GM23338 (cell line): ENCODE data around the gene HOXA9. TPM values are rescaled to one million over a fixed set of nuclear protein-coding genes. Genes with fewer than 3 reads are reported as not detected.
A peak's percentile ranks its signal among the peaks of the same experiment; 100 is the strongest.

Source experiments
- ATAC-seq: fragments of 200-7000 bp; cut with Tn5 transposase; 3 replicates; pipeline ENCODE4 v1.9.1; 2020
- DNase-seq: peaks from one replicate; pipeline ENCODE4 v3.0.0-alpha.2; 2015; ENCODE audit warnings: low spot score
- H2AFZ ChIP-seq: fragments of 200-600 bp; sonication (generic); 2 replicates; pipeline ENCODE4 v1.8.0; 2016; ENCODE audit warnings: antibody characterized with exemption, mild to moderate bottlenecking, moderate library complexity
- H3F3A ChIP-seq: fragments of 200-600 bp; sonication (generic); replicated peaks from 2 replicates; pipeline ENCODE4 v1.8.0; 2017; ENCODE audit warnings: antibody characterized with exemption, mixed run types, low read depth
- H3K27ac ChIP-seq: fragments of 200-600 bp; sonication (generic); 2 replicates; pipeline ENCODE4 v1.6.1; 2016; ENCODE audit warnings: low read depth
- H3K27me3 ChIP-seq: fragments of 200-600 bp; sonication (generic); 2 replicates; pipeline ENCODE4 v1.8.0; 2016; ENCODE audit warnings: mild to moderate bottlenecking, mixed run types, moderate library complexity; ENCODE audit not compliant: insufficient read depth
- H3K36me3 ChIP-seq: fragments of 200-600 bp; sonication (generic); 2 replicates; pipeline ENCODE4 v1.8.0; 2016; ENCODE audit warnings: mild to moderate bottlenecking; ENCODE audit not compliant: insufficient read depth
- H3K4me1 ChIP-seq: fragments of 200-600 bp; sonication (generic); 2 replicates; pipeline ENCODE4 v1.8.0; 2016; ENCODE audit warnings: mild to moderate bottlenecking, moderate library complexity; ENCODE audit not compliant: insufficient read depth
- H3K4me2 ChIP-seq: fragments of 200-600 bp; sonication (generic); 2 replicates; pipeline ENCODE4 v1.7.1; 2017; ENCODE audit warnings: mixed run types
- H3K4me3 ChIP-seq: fragments of 200-600 bp; sonication (generic); 2 replicates; pipeline ENCODE4 v1.6.1; 2016; ENCODE audit warnings: mixed run types
- H3K79me2 ChIP-seq: fragments of 200-600 bp; sonication (generic); replicated peaks from 2 replicates; pipeline ENCODE4 v1.8.0; 2017; ENCODE audit warnings: mild to moderate bottlenecking; ENCODE audit not compliant: insufficient read depth
- H3K9me2 ChIP-seq: fragments of 200-600 bp; sonication (generic); 2 replicates; pipeline ENCODE4 v1.8.0; 2017; ENCODE audit not compliant: insufficient read depth
- H4K20me1 ChIP-seq: fragments of 200-600 bp; sonication (generic); replicated peaks from 2 replicates; pipeline ENCODE4 v1.8.0; 2017; ENCODE audit warnings: mild to moderate bottlenecking; ENCODE audit not compliant: insufficient read depth
- H3K27ac Mint-ChIP-seq: 2 replicates; pipeline ENCODE4 v1.8.0; 2020; ENCODE audit warnings: inconsistent platforms, mild to moderate bottlenecking, moderate library complexity, mixed read lengths
- H3K27me3 Mint-ChIP-seq: 3 replicates; pipeline ENCODE4 v1.8.0; 2022; ENCODE audit warnings: low read depth, mild to moderate bottlenecking, moderate library complexity, mixed read lengths, inconsistent platforms; ENCODE audit not compliant: insufficient read depth, poor library complexity
- H3K36me3 Mint-ChIP-seq: 3 replicates; pipeline ENCODE4 v1.8.0; 2021; ENCODE audit warnings: low read depth, mild to moderate bottlenecking, inconsistent platforms, moderate library complexity, mixed read lengths
- H3K4me1 Mint-ChIP-seq: 3 replicates; pipeline ENCODE4 v1.8.0; 2020; ENCODE audit warnings: mild to moderate bottlenecking, inconsistent platforms, mixed read lengths
- H3K4me3 Mint-ChIP-seq: 3 replicates; pipeline ENCODE4 v1.8.0; 2021; ENCODE audit warnings: moderate library complexity, mild to moderate bottlenecking, inconsistent platforms, mixed read lengths
- H3K9me3 Mint-ChIP-seq: 3 replicates; pipeline ENCODE4 v1.8.0; 2020; ENCODE audit warnings: moderate library complexity, mild to moderate bottlenecking, inconsistent platforms, mixed read lengths
- CTCF ChIP-seq, 2 experiments: fragments of 200-600 bp in 1 of 2; sonication (generic) in 1 of 2; conservative IDR thresholded peaks; 2 replicates each; pipeline versions ENCODE4 v1.5.1 to v1.6.1; 2016 to 2017; ENCODE audit warnings: antibody characterized with exemption in 2 of 2, low read depth in 2 of 2, mild to moderate bottlenecking in 2 of 2, moderate library complexity in 1 of 2
- EZH2 ChIP-seq: fragments of 200-600 bp; sonication (generic); IDR thresholded peaks from one replicate; pipeline ENCODE4 v1.8.0; 2017; ENCODE audit warnings: antibody characterized with exemption, mild to moderate bottlenecking, low read depth; ENCODE audit not compliant: unreplicated experiment
- EZH2phosphoT487 ChIP-seq: fragments of 200-600 bp; sonication (generic); IDR thresholded peaks from one replicate; pipeline ENCODE4 v1.8.1; 2018; ENCODE audit warnings: antibody characterized with exemption; ENCODE audit not compliant: unreplicated experiment
- POLR2AphosphoS5 ChIP-seq: IDR thresholded peaks from 2 replicates; pipeline ENCODE4 v1.6.1; 2016; ENCODE audit warnings: antibody characterized with exemption, low read depth
- REST ChIP-seq: IDR thresholded peaks from one replicate; pipeline ENCODE4 v1.6.1; 2018; ENCODE audit warnings: antibody characterized with exemption; ENCODE audit not compliant: unreplicated experiment
- polyA plus RNA-seq: library from polyadenylated mRNA; unstranded; fragments of >200 nt; fragmentation: Nextera tagmentation; extraction: Ambion mirVana; gene quantifications from 2 replicates; pipeline ENCODE4 v1.2.1, GENCODE V29; 2016
- total RNA-seq: library from RNA; depleted of rRNA; stranded (reverse); fragments of >200 nt; shearing (Covaris generic); gene quantifications from 2 replicates; pipeline ENCODE4 v1.2.3, GENCODE V29; 2014

The HOXA9 gene
- total and polyA plus RNA-seq, 2 experiments from 2014 or later: not detected

- H3K36me3 Mint-ChIP-seq: no peaks in the 10 kb centered on the region
- H3K4me3 Mint-ChIP-seq: no peak overlapping the region
- H3K27ac Mint-ChIP-seq: no peak overlapping the region
- ATAC-seq (no peak), DNase-seq (no peak)
- H3K27me3 ChIP-seq: peaks cover 100% of the 10 kb centered on the region
- H4K20me1 ChIP-seq: peaks cover 61% of the 10 kb centered on the region
- peaks cover 34% of the 10 kb centered on the region for H3K4me1 ChIP-seq
- no peak for TF ChIP-seq POLR2AphosphoS5
- TF ChIP-seq EZH2phosphoT487: no peak
- peak; percentile 94 for TF ChIP-seq EZH2
- no peak for TF ChIP-seq REST
- H3K27ac ChIP-seq: no peak overlapping the region
- no peak overlapping the region for H3K4me3 ChIP-seq
- no peaks in the 10 kb centered on the region for H3K36me3 ChIP-seq
- no peaks in the 10 kb centered on the region for H3K79me2 ChIP-seq
- H3K27me3 Mint-ChIP-seq: peaks cover 95% of the 10 kb centered on the region
- H3K9me3 Mint-ChIP-seq: peaks cover 6% of the 10 kb centered on the region; the same call in 1 of the 3 replicates
- peaks cover 37% of the 10 kb centered on the region for H3F3A ChIP-seq
- peaks cover 20% of the 10 kb centered on the region for H3K4me1 Mint-ChIP-seq
- H2AFZ ChIP-seq: no peak overlapping the region
- no peaks in the 10 kb centered on the region for H3K9me2 ChIP-seq
- no peak overlapping the region for H3K4me2 ChIP-seq
Observed at GRCh38 chr7:27177795-27178320, 12.5 kb upstream of the HOXA9 start.

GRCh38 chr7:27176962-27177794 is 11.8 kb upstream of the HOXA9 start:
- H3K4me3 Mint-ChIP-seq: no peak overlapping the region
- DNase-seq (no peak), ATAC-seq (no peak)
- H3K36me3 Mint-ChIP-seq: no peaks in the 10 kb centered on the region; the same call in 2 of the 3 replicates
- no peak overlapping the region for H2AFZ ChIP-seq
- no peak overlapping the region for H3K27ac ChIP-seq
- H4K20me1 ChIP-seq: peaks cover 54% of the 10 kb centered on the region
- peaks cover 2% of the 10 kb centered on the region; the same call in 1 of the 3 replicates for H3K9me3 Mint-ChIP-seq
- no peaks in the 10 kb centered on the region for H3K36me3 ChIP-seq
- H3K4me1 ChIP-seq: peaks cover 33% of the 10 kb centered on the region
- H3K4me1 Mint-ChIP-seq: peaks cover 20% of the 10 kb centered on the region
- no peak overlapping the region for H3K27ac Mint-ChIP-seq
- peaks cover 37% of the 10 kb centered on the region for H3F3A ChIP-seq
- H3K27me3 Mint-ChIP-seq: peaks cover 95% of the 10 kb centered on the region
- H3K27me3 ChIP-seq: peaks cover 100% of the 10 kb centered on the region
- H3K4me3 ChIP-seq: no peak overlapping the region
- no peaks in the 10 kb centered on the region for H3K79me2 ChIP-seq
- no peak overlapping the region for H3K4me2 ChIP-seq
- no peak for TF ChIP-seq CTCF (conservative IDR thresholded peaks at IDR 0.05; ENCODE audit: low read depth in 2 of 2)
- peak; percentile 54 for TF ChIP-seq EZH2
- no peaks in the 10 kb centered on the region for H3K9me2 ChIP-seq
